B cell (primary cell): ENCODE data around the gene SUSD2. TPM values are rescaled to one million over a fixed set of nuclear protein-coding genes. Genes with fewer than 3 reads are reported as not detected.

Experiments
- ATAC-seq: fragments of 200-7000 bp; cut with Tn5 transposase; one replicate; pipeline ENCODE4 v1.10.0; 2021; ENCODE audit warnings: low read depth, mild to moderate bottlenecking, moderate number of reproducible peaks, moderate library complexity
- CTCF ChIA-PET: fragments of 350-600 bp; sonication (Branson Sonifier 250); formaldehyde crosslinking; loops from one replicate; lab custom pipeline; 2021; ENCODE audit warnings: antibody characterized with exemption, inconsistent platforms; lab: Charles Lee
- POLR2A ChIA-PET: fragments of 350-600 bp; sonication (Branson Sonifier 250); formaldehyde crosslinking; loops from one replicate; lab custom pipeline; 2021; ENCODE audit warnings: antibody characterized with exemption; lab: Charles Lee
- DNase-seq: peaks from one replicate; pipeline ENCODE4 v3.0.0; 2013
- H2AFZ ChIP-seq: 2 replicates; pipeline ENCODE4 v1.6.1; 2012; ENCODE audit warnings: mild to moderate bottlenecking, low read depth, low read length; ENCODE audit not compliant: insufficient read depth, poor library complexity, severe bottlenecking
- H3K27ac ChIP-seq, 2 donors: 1 replicate in 1 of 2; 2 replicates in 1 of 2; pipeline ENCODE4 v1.5.1; 2012 to 2013; ENCODE audit warnings: low read length in 2 of 2, mild to moderate bottlenecking in 2 of 2, moderate library complexity in 1 of 2
- H3K27me3 ChIP-seq, 4 experiments: fragments of 200-600 bp in 1 of 4; sonication (generic) in 1 of 4; replicated peaks in 1 of 4; 1 replicate in 2 of 4; 2 replicates in 2 of 4; pipeline versions ENCODE4 v1.6.1 to v1.7.0; 2013 to 2016; ENCODE audit warnings: low read length in 3 of 4, mild to moderate bottlenecking in 2 of 4, mixed read lengths in 1 of 4, moderate library complexity in 1 of 4; ENCODE audit not compliant: insufficient read depth in 4 of 4, control insufficient read depth in 3 of 4; ENCODE audit errors: control extremely low read depth in 1 of 4
- H3K36me3 ChIP-seq, 2 experiments: replicated peaks in 1 of 2; 1 replicate in 1 of 2; 2 replicates in 1 of 2; pipeline versions ENCODE4 v1.6.1 to v1.7.1; 2013; ENCODE audit warnings: low read length in 1 of 2; ENCODE audit not compliant: insufficient read depth in 2 of 2, control insufficient read depth in 1 of 2; ENCODE audit errors: control extremely low read depth in 1 of 2, extremely low read depth in 1 of 2
- H3K4me1 ChIP-seq, 2 donors: fragments of 200-600 bp in 1 of 2; sonication (generic) in 1 of 2; 1 replicate in 1 of 2; 2 replicates in 1 of 2; pipeline versions ENCODE4 v1.5.1 to v1.6.1; 2013 to 2017; ENCODE audit warnings: low read length in 2 of 2; ENCODE audit not compliant: control insufficient read depth in 2 of 2, insufficient read depth in 2 of 2
- H3K4me2 ChIP-seq: replicated peaks from 2 replicates; pipeline ENCODE3; 2012; ENCODE audit warnings: mild to moderate bottlenecking, low read depth, low read length; ENCODE audit not compliant: poor library complexity, severe bottlenecking
- H3K4me3 ChIP-seq, 5 experiments: fragments of 200-600 bp in 1 of 5; sonication (generic) in 1 of 5; 1 replicate in 3 of 5; 2 replicates in 2 of 5; pipeline versions ENCODE4 v1.5.1 to v1.7.0; 2011 to 2016; ENCODE audit warnings: low read length in 4 of 5, mild to moderate bottlenecking in 4 of 5, low read depth in 2 of 5, control low read depth in 1 of 5, moderate library complexity in 1 of 5; ENCODE audit not compliant: insufficient read depth in 1 of 5; ENCODE audit errors: control extremely low read depth in 1 of 5, extremely low read depth in 1 of 5
- H3K79me2 ChIP-seq: fragments of 200-600 bp; sonication (generic); one replicate; pipeline ENCODE4 v1.6.0; 2016; ENCODE audit warnings: low read length; ENCODE audit not compliant: control insufficient read depth, insufficient read depth
- H3K9ac ChIP-seq: fragments of 200-600 bp; sonication (generic); 2 replicates; pipeline ENCODE4 v1.6.1; 2017; ENCODE audit warnings: mild to moderate bottlenecking, low read length, moderate library complexity
- H3K9me3 ChIP-seq, 3 donors: one replicate each; pipeline versions ENCODE4 v1.6.1 to v1.7.1; 2013; ENCODE audit warnings: low read length in 2 of 3; ENCODE audit not compliant: control insufficient read depth in 2 of 3, insufficient read depth in 1 of 3; ENCODE audit errors: control extremely low read depth in 1 of 3
- H4K20me1 ChIP-seq: 2 replicates; pipeline ENCODE4 v1.6.0; 2012; ENCODE audit warnings: mild to moderate bottlenecking, low read length; ENCODE audit not compliant: insufficient read depth, control insufficient read depth, poor library complexity, severe bottlenecking
- H3K27ac Mint-ChIP-seq: one replicate; pipeline ENCODE4 v1.8.0; 2021; ENCODE audit warnings: mixed read lengths
- H3K27me3 Mint-ChIP-seq: one replicate; pipeline ENCODE4 v1.8.0; 2021; ENCODE audit warnings: mixed read lengths
- H3K4me1 Mint-ChIP-seq: one replicate; pipeline ENCODE4 v1.8.0; 2021; ENCODE audit warnings: mixed read lengths
- H3K4me3 Mint-ChIP-seq: one replicate; pipeline ENCODE4 v1.8.0; 2021; ENCODE audit warnings: mixed read lengths
- H3K9me3 Mint-ChIP-seq: one replicate; pipeline ENCODE4 v1.8.0; 2022; ENCODE audit warnings: mixed read lengths; ENCODE audit not compliant: insufficient read depth
- CTCF ChIP-seq: fragments of 200-600 bp; IDR thresholded peaks from one replicate; pipeline ENCODE4 v1.8.0; 2022; ENCODE audit warnings: antibody characterized with exemption, mild to moderate bottlenecking
- EZH2 ChIP-seq: IDR thresholded peaks from 2 replicates; pipeline ENCODE4 v1.6.1; 2012; ENCODE audit warnings: borderline replicate concordance, low read depth, mild to moderate bottlenecking, moderate library complexity, low read length; ENCODE audit not compliant: insufficient read depth, poor library complexity, severe bottlenecking
- WGBS: methylation state at CpG from one replicate; pipeline ENCODE4 v1.1.5; 2013; ENCODE audit warnings: missing lambda C conversion rate; ENCODE audit not compliant: insufficient coverage; 5-methylcytosine and 5-hydroxymethylcytosine counted together
- intact Hi-C: fragments of 100-400 bp; cut with micrococcal nuclease; formaldehyde crosslinking; loops from one replicate; pipeline ENCODE4 v1.10.0; 2022
- polyA plus RNA-seq: library from polyadenylated mRNA; depleted of rRNA; stranded (reverse); fragments of >200 nt; gene quantifications from 2 replicates; pipeline ENCODE4 v1.2.3, GENCODE V29; 2012
- total RNA-seq, 2 donors: library from RNA; stranded (reverse); fragments of 120-200 nt in 1 of 2; gene quantifications; 1 replicate in 1 of 2; 2 replicates in 1 of 2; pipeline versions ENCODE4 v1.2.3 to v1.2.4, GENCODE V29; 2013 to 2022

SUSD2 gene
- total and polyA plus RNA-seq, 2 donors (not counting 1 experiment from before 2014, with no cell fraction given): 0.30 to 0.48 TPM

DNA sequence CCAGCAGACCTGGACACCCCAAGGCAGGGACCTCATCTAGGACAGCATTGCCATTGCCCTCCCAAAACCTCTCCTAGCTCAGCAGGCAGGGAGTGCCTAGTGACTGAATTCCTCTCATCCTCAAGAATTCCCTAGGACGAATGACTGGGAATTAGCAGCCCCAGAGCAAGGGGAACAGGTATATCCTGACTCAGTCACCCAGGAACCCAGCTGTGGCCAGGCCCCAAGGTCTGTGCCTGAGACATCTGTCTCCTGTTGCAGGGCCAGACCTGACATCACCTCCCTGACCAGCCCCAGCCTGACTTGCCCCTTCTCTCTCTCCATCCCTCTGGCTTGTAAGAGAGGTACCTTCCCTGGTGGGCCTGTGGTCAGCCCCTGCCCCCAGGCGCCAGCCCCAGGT is 39.0 kb upstream of the SUSD2 start:
- peaks cover 45 to 61% of the 10 kb centered on the region in 2 donors for H3K4me1 ChIP-seq
- DNase-seq (no peak), ATAC-seq (no peak)
- Mint-ChIP-seq H3K27ac (no peak overlapping the region), H3K4me3 (no peak overlapping the region), H3K4me1 (peaks cover 54% of the 10 kb centered on the region), H3K27me3 (no peaks in the 10 kb centered on the region), H3K9me3 (no peaks in the 10 kb centered on the region)
- POLR2A ChIA-PET: no interaction called here
- intact Hi-C loops: no loop called here
- no peaks in the 10 kb centered on the region for H3K9me3 ChIP-seq
- H3K9ac ChIP-seq: no peak overlapping the region
- WGBS: 100% methylated on average over 2 of the region's 2 CpGs
- H3K36me3 ChIP-seq: peaks cover 0 to 13% of the 10 kb centered on the region in 2 experiments
- no peak overlapping the region for H2AFZ ChIP-seq
- TF ChIP-seq CTCF: no peak
- no peak for TF ChIP-seq EZH2
- no peaks in the 10 kb centered on the region for H3K27me3 ChIP-seq
- no peak overlapping the region for H3K27ac ChIP-seq
- peaks cover 4% of the 10 kb centered on the region for H4K20me1 ChIP-seq
- peaks cover 16% of the 10 kb centered on the region for H3K79me2 ChIP-seq
- no peak overlapping the region for H3K4me3 ChIP-seq
- H3K4me2 ChIP-seq: no peak overlapping the region
- CTCF ChIA-PET: interaction anchor here (1.3 to 7.7 kb wide), 2 partner anchors 13 to 33 kb away, joined by 4 to 48 read pairs; no protein-coding TSS in a partner anchor

DNA sequence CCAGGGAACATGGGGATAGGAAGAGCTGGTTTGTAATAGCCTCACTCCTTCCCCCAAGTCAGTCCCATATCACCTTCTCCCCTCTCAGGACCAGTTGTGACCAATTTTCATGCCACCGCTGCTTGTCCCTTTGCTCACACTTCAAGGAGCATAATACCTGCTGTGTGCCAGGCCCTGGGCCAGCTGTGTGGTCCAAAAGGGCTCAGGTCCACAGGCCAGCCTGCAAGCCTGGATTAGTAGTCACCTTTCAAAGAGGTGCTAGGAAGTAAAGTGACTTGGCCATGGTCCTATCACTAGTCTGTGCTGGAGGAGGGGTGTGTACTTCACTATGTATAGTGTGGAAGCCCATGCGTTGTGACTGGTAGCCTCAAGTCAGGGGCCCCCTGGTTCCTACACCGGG is 38.5 kb upstream of the SUSD2 start:
- Histone ChIP-seq H4K20me1 (peaks cover 4% of the 10 kb centered on the region), H3K27ac (no peak overlapping the region), H3K9me3 (no peaks in the 10 kb centered on the region), H2AFZ (no peak overlapping the region), H3K4me2 (no peak overlapping the region), H3K4me3 (no peak overlapping the region), H3K4me1 (peaks cover 45 to 61% of the 10 kb centered on the region in 2 donors), H3K36me3 (peaks cover 0 to 8% of the 10 kb centered on the region in 2 experiments), H3K9ac (no peak overlapping the region), H3K27me3 (no peaks in the 10 kb centered on the region), H3K79me2 (peaks cover 16% of the 10 kb centered on the region)
- peaks cover 59% of the 10 kb centered on the region for H3K4me1 Mint-ChIP-seq
- peak overlapping the region; percentile 46 for H3K27ac Mint-ChIP-seq
- H3K27me3 Mint-ChIP-seq: no peaks in the 10 kb centered on the region
- ChIA-PET POLR2A (no interaction called here), CTCF (interaction anchor here (1.3 to 7.7 kb wide), 2 partner anchors 12 to 32 kb away, joined by 4 to 48 read pairs; no protein-coding TSS in a partner anchor)
- no peak for TF ChIP-seq CTCF
- TF ChIP-seq EZH2: no peak
- ATAC-seq (no peak), DNase-seq (no peak)
- no peaks in the 10 kb centered on the region for H3K9me3 Mint-ChIP-seq
- intact Hi-C loops: no loop called here
- 98% methylated on average over 3 of the region's 3 CpGs for WGBS
- H3K4me3 Mint-ChIP-seq: no peak overlapping the region
